K562 (cell line): ENCODE results near the gene WSCD1. TPM values are rescaled to one million over a fixed set of nuclear protein-coding genes. Genes with fewer than 3 reads are reported as not detected.

Source experiments
- ATAC-seq: fragments of 200-7000 bp; cut with Tn5 transposase; 3 replicates; pipeline ENCODE4 v1.9.1; 2020; ENCODE audit warnings: moderate library complexity
- BruUV-seq: library from RNA; stranded (reverse); fragments of 400-500 nt; replicated peaks from 2 replicates; lab custom pipeline; 2021; lab: Mats Ljungman, UMichigan
- CTCF ChIA-PET: fragments of 300-600 bp; formaldehyde crosslinking; extraction: SDS; loops from one replicate; lab custom pipeline; 2021; ENCODE audit warnings: low intra/inter-chr PET ratio; lab: Yijun Ruan, JAX
- POLR2A ChIA-PET: fragments of 300-600, 350-650 bp; sonication (Branson Sonifier 250); formaldehyde crosslinking; extraction: SDS; loops from one replicate; lab custom pipeline; 2021; ENCODE audit warnings: antibody characterized with exemption, inconsistent platforms; lab: Yijun Ruan, JAX
- DNase-seq, 4 experiments: peaks; one replicate each; pipeline versions ENCODE4 v3.0.0 to v3.0.0-alpha.2; 2011 to 2018; ENCODE audit warnings: low spot score in 3 of 4, mixed read lengths in 3 of 4; ENCODE audit errors: extremely low read depth in 1 of 4
- FAIRE-seq: peaks from 2 replicates; lab custom pipeline; 2011; peaks lifted over from hg19 to GRCh38; lab: Jason Lieb, UNC
- H2AFZ ChIP-seq: 2 replicates; pipeline ENCODE4 v1.6.0; 2011; ENCODE audit warnings: low read depth, low read length, control low read depth, inconsistent platforms
- H3K27ac ChIP-seq: fragments of 200-600 bp; 3 replicates; pipeline ENCODE4 v1.8.0; 2011; ENCODE audit warnings: low read depth, mild to moderate bottlenecking, control low read depth, inconsistent platforms, low read length, moderate library complexity, mixed read lengths; ENCODE audit errors: extremely low read depth
- H3K27me3 ChIP-seq, 2 experiments: fragments of 300-600 bp in 1 of 2; 2 replicates in 1 of 2; 3 replicates in 1 of 2; pipeline versions ENCODE4 v1.6.0 to v1.8.0; 2011; ENCODE audit warnings: inconsistent platforms in 2 of 2, low read length in 2 of 2, mild to moderate bottlenecking in 1 of 2, mixed read lengths in 1 of 2, moderate library complexity in 1 of 2; ENCODE audit not compliant: control insufficient read depth in 2 of 2, insufficient read depth in 2 of 2
- H3K36me3 ChIP-seq: fragments of 300-600 bp; 3 replicates; pipeline ENCODE4 v1.8.0; 2011; ENCODE audit warnings: mild to moderate bottlenecking, low read length, inconsistent platforms; ENCODE audit not compliant: control insufficient read depth, insufficient read depth
- H3K4me1 ChIP-seq, 2 experiments: fragments of 200-600 bp in 1 of 2; replicated peaks in 1 of 2; 2 replicates in 1 of 2; 3 replicates in 1 of 2; pipeline versions ENCODE4 v1.5.1 to v1.8.0; 2011; ENCODE audit warnings: inconsistent platforms in 2 of 2, low read length in 2 of 2, mild to moderate bottlenecking in 1 of 2, mixed read lengths in 1 of 2, moderate library complexity in 1 of 2; ENCODE audit not compliant: control insufficient read depth in 2 of 2, insufficient read depth in 2 of 2
- H3K4me2 ChIP-seq: 2 replicates; pipeline ENCODE4 v1.6.1; 2011; ENCODE audit warnings: low read length, control low read depth, inconsistent platforms, mixed read lengths; ENCODE audit not compliant: insufficient read depth
- H3K4me3 ChIP-seq: fragments of 200-600 bp; sonication (generic), shearing (Covaris generic); 2 replicates; pipeline ENCODE4 v1.5.1; 2016; ENCODE audit warnings: control low read depth, inconsistent platforms
- H3K79me2 ChIP-seq: fragments of 200-600 bp; 3 replicates; pipeline ENCODE4 v1.8.0; 2011; ENCODE audit warnings: low read length, inconsistent platforms; ENCODE audit not compliant: control insufficient read depth, insufficient read depth
- H3K9ac ChIP-seq, 2 experiments: 2 replicates each; pipeline versions ENCODE4 v1.6.0 to v1.6.1; 2011; ENCODE audit warnings: low read depth in 2 of 2, low read length in 2 of 2, control low read depth in 1 of 2, inconsistent platforms in 1 of 2, mild to moderate bottlenecking in 1 of 2, mixed read lengths in 1 of 2; ENCODE audit not compliant: insufficient read depth in 1 of 2
- H3K9me1 ChIP-seq: one replicate; pipeline ENCODE4 v1.6.0; 2011; ENCODE audit warnings: inconsistent platforms, mild to moderate bottlenecking, low read length, moderate library complexity; ENCODE audit not compliant: control insufficient read depth, insufficient read depth
- H3K9me3 ChIP-seq: replicated peaks from 2 replicates; pipeline ENCODE4 v1.5.1; 2011; ENCODE audit warnings: low read depth, low read length, inconsistent platforms; ENCODE audit not compliant: control insufficient read depth, insufficient read depth
- H4K20me1 ChIP-seq: replicated peaks from 2 replicates; pipeline ENCODE4 v1.6.1; 2011; ENCODE audit warnings: low read length, inconsistent platforms, mixed read lengths; ENCODE audit not compliant: control insufficient read depth, insufficient read depth
- HDGF ChIP-seq: fragments of 450-650 bp; IDR thresholded peaks from 2 replicates; pipeline ENCODE4 v1.6.1; 2016
- SRSF9 ChIP-seq: fragments of 200-400 bp; formaldehyde crosslinking; IDR thresholded peaks from 2 replicates; pipeline ENCODE4 v1.6.1; 2017; ENCODE audit warnings: low read depth, low read length, borderline replicate concordance
- ZNF143 ChIP-seq: sonication (generic); formaldehyde crosslinking; IDR thresholded peaks from 2 replicates; pipeline ENCODE4 v1.9.0; 2022; ENCODE audit warnings: mild to moderate bottlenecking, missing genetic modification reagents
- WGBS: fragments of 100-300 bp; shearing (Covaris generic); methylation state at CpG from one replicate; pipeline ENCODE4 v1.1.6; 2016; ENCODE audit warnings: low coverage, mixed read lengths; ENCODE audit not compliant: insufficient coverage; ENCODE audit errors: missing lambda C conversion rate; 5-methylcytosine and 5-hydroxymethylcytosine counted together
- in situ Hi-C: fragments of 300-500 bp; cut with MboI; formaldehyde crosslinking; loops from 4 replicates; pipeline ENCODE4 v1.15.0; 2018; ENCODE audit warnings: inconsistent platforms, mixed read lengths
- intact Hi-C: fragments of 100-400 bp; cut with micrococcal nuclease; formaldehyde crosslinking; loops from 2 replicates; pipeline ENCODE4 v1.14.2; 2022
- polyA plus RNA-seq, 8 experiments: library from polyadenylated mRNA; depleted of rRNA in 4 of 8; stranded (reverse) in 5 of 8; unstranded in 3 of 8; fragments of >200 nt; fragmentation: Nextera tagmentation in 2 of 8; fragmentation: Illumina TruSeq in 1 of 8; extraction: Ambion mirVana in 2 of 8; extraction: Trizol in 1 of 8; gene quantifications; 2 replicates each; pipeline versions ENCODE4 v1.2.1 to v1.2.3, GENCODE V29; 2011 to 2014; ENCODE audit warnings: inconsistent platforms in 1 of 8, missing spikeins in 1 of 8
- total RNA-seq, 7 experiments: library from RNA; depleted of rRNA in 6 of 7; stranded (reverse); fragments of >200 nt in 6 of 7; fragmentation: Illumina TruSeq in 2 of 7; extraction: Trizol in 2 of 7; gene quantifications; 2 replicates each; pipeline versions ENCODE4 v1.2.1 to v1.2.3, GENCODE V29; 2011 to 2021; ENCODE audit warnings: low replicate concordance in 1 of 7
- TF ChIP-seq, protein P1 (sequence below): fragments of 450-650 bp; IDR thresholded peaks from 2 replicates; pipeline ENCODE4 v1.6.1; 2014; ENCODE audit warnings: low read depth, mild to moderate bottlenecking, moderate library complexity, borderline replicate concordance

The WSCD1 gene
- total and polyA plus RNA-seq, 9 of the 15 experiments (the other 6 are each of a cell fraction or from before 2014, with no cell fraction given) = not detected

DNA sequence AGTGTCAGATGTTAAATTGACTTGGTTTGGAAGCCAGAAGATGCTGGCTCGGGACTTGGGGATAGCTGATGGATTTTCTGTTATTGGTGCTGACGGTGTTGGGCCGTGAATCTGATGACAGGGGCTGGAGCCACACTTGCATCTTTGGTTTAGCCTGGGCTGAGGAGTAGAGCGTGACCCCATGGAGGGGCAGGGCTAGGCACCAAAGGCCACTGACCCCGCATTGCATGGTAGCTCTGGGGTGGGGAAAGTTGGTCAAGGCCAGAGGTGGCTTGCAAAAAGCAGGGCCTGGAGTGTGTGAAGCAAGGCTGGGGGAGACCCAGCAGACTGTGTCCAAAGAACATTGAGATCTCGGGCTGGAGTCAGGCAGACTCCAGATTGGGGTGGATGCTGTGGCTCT, 25.3 kb downstream of the WSCD1 start:
- FAIRE-seq = no peak
- POLR2A ChIA-PET = interaction anchor here (0.7 kb wide), 1 partner anchor 13 kb away, joined by 3 read pairs; no protein-coding TSS in a partner anchor

More for the DNA sequence above, 25.3 kb downstream of the WSCD1 start:
- DNase-seq (no peak), ATAC-seq (no peak)
- H3K27me3 ChIP-seq = peaks cover 0 to 51% of the 10 kb centered on the region in 2 experiments; a peak in 2 of 5 replicates
- no peaks in the 10 kb centered on the region; a peak in 1 of 5 replicates for H3K4me1 ChIP-seq
- H4K20me1 ChIP-seq = no peaks in the 10 kb centered on the region; the same call in 1 of the 2 replicates
- no TSS peak for BruUV-seq
- no peaks in the 10 kb centered on the region for H3K79me2 ChIP-seq
- no peak overlapping the region for H3K9ac ChIP-seq
- CTCF ChIA-PET = no interaction called here
- H3K4me3 ChIP-seq = no peak overlapping the region
- intact Hi-C loops = no loop called here
- no peaks in the 10 kb centered on the region for H3K9me3 ChIP-seq
- 2% methylated on average over 4 of the region's 6 CpGs for WGBS
- no peak overlapping the region for H3K4me2 ChIP-seq
- H3K27ac ChIP-seq = no peak overlapping the region
- H2AFZ ChIP-seq = no peak overlapping the region
- H3K36me3 ChIP-seq = no peaks in the 10 kb centered on the region
- TF ChIP-seq, protein P1, sequence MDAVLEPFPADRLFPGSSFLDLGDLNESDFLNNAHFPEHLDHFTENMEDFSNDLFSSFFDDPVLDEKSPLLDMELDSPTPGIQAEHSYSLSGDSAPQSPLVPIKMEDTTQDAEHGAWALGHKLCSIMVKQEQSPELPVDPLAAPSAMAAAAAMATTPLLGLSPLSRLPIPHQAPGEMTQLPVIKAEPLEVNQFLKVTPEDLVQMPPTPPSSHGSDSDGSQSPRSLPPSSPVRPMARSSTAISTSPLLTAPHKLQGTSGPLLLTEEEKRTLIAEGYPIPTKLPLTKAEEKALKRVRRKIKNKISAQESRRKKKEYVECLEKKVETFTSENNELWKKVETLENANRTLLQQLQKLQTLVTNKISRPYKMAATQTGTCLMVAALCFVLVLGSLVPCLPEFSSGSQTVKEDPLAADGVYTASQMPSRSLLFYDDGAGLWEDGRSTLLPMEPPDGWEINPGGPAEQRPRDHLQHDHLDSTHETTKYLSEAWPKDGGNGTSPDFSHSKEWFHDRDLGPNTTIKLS = no peak
- no peak for TF ChIP-seq HDGF
- TF ChIP-seq ZNF143 (CRISPR knock-in tag) = no peak
- TF ChIP-seq SRSF9 = no peak
- in situ Hi-C loops = no loop called here
- no peaks in the 10 kb centered on the region for H3K9me1 ChIP-seq
